SK-N-MC (cell line): Measurements from ENCODE around the gene MYH9.

Experiments used
- EZH2 ChIP-seq: fragments of 200-600 bp; sonication (generic); IDR thresholded peaks from one replicate; pipeline ENCODE4 v1.6.1; 2017; ENCODE audit warnings: antibody characterized with exemption
- POLR2AphosphoS5 ChIP-seq: IDR thresholded peaks from 2 replicates; pipeline ENCODE4 v1.6.1; 2012; ENCODE audit warnings: mild to moderate bottlenecking, low read depth, low read length, borderline replicate concordance

DNA sequence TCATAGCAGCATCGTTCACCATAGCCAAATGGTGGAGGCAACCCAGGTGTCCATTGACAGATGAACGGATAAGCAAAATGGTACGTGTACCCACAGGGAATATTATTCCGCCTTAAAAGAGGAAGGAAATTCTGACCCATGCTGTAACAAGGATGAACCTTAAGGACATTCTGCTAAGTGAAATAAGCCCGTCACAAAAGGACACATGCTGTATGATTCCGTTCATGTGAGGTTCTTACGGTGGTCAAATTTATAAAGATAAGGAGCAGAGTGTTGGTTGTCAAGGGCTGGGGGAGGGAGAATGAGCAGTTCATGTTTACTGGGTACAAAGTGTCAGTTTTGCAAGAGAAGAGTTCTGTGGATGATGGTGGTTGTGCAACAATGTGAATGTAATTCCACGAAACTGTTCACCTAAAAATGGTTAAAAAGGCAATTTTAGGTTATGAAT, 108.5 kb downstream of the MYH9 start:
- no peak for TF ChIP-seq POLR2AphosphoS5
- no peak for TF ChIP-seq EZH2
